Stimulated activated CD8-positive, alpha-beta memory T cell treated with anti-CD3 and anti-CD28 coated beads, Interleukin-2, amount 100 ng/mL, for 1 hour (primary cell): Measurements from ENCODE around the gene GPC6.
"Not testable (repeated sequence)": the region's sequence is repeated elsewhere in the genome, so short reads cannot be mapped to it uniquely, and the experiment has no call there.

ENCODE experiments used
- DNase-seq, 2 donors: peaks; one replicate each; pipeline ENCODE4 v3.0.0-alpha.2; 2020; ENCODE audit warnings: low read depth in 2 of 2

The GPC6 gene

GRCh38 chr13:93425411-93425810 is 198.8 kb downstream of the GPC6 start:
- no peak for DNase-seq

- no peak for DNase-seq
These were observed 203.8 kb downstream of the GPC6 start for GRCh38 chr13:93430381-93430780.

GRCh38 chr13:93435651-93436050 is 209.0 kb downstream of the GPC6 start:
- DNase-seq = no peak

DNA sequence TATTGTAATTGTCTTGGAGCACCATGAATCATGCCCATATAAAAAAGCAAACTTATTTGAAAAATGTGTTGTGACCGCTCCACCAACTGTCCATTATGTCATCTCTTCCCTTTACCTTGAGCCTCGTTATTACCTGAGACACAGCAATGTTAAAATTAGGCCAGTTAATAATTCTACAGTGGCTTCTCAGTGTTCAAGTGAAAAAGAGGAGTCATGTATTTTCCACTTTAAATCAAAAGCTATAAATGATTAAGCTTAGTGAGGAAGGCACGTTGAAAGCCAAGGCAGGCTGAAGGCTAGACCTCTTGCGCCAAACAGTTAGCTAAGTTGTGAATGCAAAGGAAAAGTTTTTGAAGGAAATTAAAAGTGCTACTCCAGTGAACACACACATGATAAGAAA is 210.5 kb downstream of the GPC6 start:
- DNase-seq = no peak

DNA sequence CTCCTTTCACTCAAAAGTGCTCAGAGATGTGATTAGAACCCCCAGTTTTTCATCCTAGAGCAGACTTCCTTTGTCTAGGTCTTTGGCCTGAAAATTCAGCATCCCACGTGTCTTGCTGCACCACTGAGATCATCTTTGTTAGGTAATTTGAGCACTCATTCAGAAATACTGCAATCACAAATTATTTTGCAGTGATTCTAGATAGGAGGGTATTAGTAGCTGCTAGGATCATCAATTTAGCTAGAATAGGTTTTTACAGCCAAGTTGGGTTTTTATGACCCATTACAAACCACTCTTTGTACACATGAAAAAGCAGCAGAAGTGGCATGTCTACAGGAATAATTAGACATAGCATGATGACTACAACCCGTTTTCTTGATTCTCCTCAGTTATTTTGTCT is 219.6 kb downstream of the GPC6 start:
- DNase-seq = no peak

DNA sequence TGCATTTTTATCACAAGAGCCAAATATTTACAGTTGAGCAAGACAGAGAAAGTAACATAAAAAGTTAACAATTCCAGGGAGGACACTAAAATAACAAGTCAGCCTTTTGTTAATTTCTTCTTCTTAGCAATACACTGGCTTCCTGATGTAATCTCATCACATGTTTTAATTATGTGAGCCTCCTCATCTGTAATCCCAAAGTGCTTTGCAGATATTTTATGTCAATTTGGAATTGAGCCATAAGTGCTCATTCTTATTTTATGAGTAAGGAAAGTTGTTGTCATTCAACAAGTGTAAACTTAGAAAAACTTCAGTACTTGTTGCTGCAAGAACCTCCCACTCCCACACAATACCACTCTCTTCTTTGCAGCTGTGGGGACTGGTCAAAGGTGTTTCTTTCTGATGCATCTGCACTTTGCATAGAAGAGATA is 223.6 kb downstream of the GPC6 start:
- no peak for DNase-seq

DNA sequence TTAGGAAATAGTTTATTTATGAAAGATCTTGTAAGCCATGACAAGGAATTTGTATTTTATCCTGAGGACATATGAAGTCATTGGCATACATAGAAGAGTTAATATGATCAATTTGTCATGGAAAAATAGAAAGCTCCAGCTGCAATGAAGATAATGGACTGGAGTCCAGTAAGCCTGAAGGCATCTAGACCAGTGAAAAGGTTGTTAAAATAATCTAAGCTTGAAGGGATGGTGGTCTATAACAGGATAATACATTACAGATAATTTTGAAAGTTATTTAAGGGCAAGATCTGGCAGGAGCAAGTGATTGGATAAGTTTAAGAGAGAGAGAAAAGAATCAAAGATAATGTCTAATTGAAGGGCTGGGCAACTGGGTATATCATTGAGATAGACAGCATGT is 224.2 kb downstream of the GPC6 start:
- no peak for DNase-seq

DNA sequence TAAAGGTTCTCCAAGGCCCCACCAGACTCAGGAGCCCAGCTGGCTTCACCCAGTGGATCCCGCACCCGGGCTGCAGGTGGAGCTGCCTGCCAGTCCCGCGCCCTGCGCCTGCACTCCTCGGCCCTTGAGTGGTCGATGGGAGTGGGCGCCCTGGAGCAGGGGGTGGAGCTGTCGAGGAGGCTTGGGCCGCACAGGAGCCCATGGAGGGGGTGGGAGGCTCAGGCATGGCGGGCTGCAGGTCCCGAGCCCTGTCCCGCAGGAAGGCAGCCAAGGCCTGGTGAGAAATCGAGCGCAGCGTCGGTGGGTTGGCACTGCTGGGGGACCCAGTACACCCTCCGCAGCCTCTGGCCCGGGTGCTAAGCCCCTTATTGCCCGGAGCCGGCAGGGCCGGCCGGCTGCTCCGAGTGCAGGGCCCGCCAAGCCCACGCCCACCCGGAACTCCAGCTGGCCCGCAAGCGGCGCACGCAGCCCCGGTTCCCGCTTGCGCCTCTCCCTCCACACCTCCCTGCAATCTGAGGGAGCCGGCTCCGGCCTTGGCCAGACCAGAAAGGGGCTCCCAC is 228.1 kb downstream of the GPC6 start:
- not testable (repeated sequence) for DNase-seq

DNA sequence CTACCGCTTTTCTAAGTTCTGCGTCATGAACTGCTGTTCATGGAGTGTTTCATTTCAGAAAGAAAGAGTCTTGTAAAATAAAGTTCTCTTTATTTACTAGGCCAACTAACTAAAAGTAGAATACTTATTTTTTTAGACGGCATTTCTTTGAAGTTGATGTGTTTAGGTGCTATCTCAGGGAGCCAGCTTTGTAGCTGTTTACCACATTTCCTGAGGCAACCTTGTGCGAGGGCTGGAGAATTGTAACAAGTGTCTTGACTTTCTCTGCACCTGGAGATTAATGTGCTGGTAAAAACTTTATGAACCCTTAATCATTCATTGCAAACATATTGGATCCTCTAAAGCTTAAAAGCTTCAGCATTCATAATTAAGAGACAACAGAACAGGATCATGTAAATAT is 229.3 kb downstream of the GPC6 start:
- no peak for DNase-seq

DNA sequence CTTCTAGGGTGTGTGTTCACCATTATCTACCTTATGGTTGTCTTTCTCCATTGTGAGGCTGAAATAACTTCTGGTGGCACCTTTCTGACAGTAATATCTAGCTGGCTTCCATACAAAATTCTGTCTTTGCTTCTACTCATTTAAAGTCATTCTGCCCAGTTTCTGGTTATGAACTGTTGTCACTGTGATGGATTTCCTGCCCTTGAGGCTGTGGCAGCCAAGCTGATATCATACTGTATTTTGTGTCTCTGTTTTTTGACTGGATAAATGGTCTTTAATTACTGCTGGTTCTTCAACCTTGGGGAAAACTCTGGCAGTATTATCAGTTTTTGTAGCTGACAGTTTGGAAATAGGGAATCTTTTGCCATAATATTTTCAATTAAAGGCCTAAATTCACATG is 233.4 kb downstream of the GPC6 start:
- no peak for DNase-seq

- no peak for DNase-seq
These were observed 235.5 kb downstream of the GPC6 start for GRCh38 chr13:93462151-93462550.

- no peak for DNase-seq
These were observed 240.0 kb downstream of the GPC6 start for GRCh38 chr13:93466502-93467036.

GRCh38 chr13:93467175-93467574 is 240.6 kb downstream of the GPC6 start:
- DNase-seq = no peak

DNA sequence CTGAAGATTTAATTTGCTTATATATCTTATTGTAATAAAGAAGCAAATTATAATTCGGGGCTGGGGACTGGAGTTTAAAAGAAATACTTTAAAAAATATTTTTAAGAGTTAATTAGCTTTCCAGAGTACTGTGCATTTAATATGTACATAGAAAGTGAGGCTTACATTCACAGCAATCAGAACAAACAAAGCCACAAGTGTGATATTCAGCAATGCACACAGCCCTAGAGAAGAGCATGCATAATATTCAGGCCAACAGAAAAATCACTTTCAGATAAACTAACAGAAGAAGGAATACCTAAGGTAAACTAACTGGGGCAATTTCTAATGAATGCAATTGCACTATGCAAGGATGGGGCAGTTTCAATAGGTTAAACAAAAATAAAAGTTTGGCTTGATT is 241.8 kb downstream of the GPC6 start:
- DNase-seq = no peak

DNA sequence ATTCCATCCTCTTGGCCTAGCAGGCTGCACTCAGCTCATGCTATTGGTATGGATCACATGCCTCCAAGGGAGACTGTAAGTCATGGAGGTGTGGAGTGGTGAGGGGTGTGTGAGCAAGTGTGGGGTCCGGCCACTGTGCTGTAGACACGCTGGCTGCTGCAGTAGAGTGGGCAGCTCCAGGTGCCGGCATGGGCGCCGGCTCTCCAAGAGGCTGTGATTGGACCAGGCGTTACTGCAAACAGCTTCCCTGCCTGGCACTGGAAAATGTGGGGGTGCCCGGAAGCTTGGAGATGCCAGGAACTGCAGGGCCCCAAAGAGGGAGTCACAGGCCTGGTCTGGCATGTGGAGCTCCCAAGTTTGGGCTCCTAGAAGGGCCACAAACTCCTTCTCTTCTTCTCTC is 245.7 kb downstream of the GPC6 start:
- no peak for DNase-seq

DNA sequence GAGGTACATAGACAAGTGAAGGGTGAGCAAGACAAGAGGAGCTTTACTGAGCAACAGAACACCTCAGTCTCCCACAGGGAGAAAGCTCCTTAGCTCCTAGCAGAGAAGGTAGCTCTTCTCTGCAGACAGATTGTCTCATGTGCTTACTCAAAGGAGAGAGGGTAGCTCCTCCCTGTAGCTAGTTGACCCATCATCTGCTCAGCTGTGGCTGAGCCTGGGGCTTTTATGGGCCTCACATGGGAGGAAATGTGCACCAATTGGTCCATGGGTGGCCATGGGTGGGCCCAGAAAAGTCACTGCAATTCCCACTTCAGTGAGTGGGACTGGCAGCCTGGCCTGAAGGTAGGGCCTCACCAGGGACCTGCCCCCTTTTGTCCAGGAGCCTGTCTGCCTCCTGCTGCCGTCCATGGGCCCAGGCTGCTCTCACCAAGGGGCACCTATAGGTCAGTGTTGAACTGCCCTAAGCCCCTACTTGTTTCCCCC is 246.2 kb downstream of the GPC6 start:
- DNase-seq = no peak

GRCh38 chr13:93473441-93474270 is 247.0 kb downstream of the GPC6 start:
- DNase-seq = no peak

- no peak for DNase-seq
These were observed 249.6 kb downstream of the GPC6 start for GRCh38 chr13:93476175-93476574.

GRCh38 chr13:93477238-93477637 is 250.6 kb downstream of the GPC6 start:
- no peak for DNase-seq

DNA sequence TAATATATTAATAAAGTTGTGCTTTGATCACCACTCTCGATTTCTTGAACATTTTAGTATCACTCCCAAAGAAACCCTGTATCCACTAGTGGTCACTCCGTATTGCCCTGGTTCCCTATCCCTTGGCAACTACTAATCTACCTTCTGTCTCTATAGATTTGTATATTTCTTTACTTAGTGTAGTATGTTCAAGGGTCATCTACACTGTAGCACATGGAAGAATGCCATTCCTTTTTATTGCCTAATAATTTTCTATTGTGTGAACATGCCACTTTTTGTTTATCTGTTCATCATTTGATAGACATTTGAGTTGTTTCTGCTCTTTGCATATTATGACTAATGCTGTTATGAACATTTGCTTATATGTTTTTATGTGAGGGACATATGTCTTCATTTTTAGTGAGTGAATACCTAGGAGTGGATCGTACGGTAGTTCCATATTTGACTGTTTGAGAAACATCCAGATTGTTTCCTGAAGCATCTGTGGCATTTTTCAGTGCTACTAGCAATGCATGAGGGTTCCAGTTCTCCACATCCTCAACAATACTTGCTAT is 254.0 kb downstream of the GPC6 start:
- no peak for DNase-seq

GRCh38 chr13:93496117-93496516 is 269.5 kb downstream of the GPC6 start:
- DNase-seq = not testable (repeated sequence)

GRCh38 chr13:93496985-93497673 is 270.5 kb downstream of the GPC6 start:
- DNase-seq = no peak
